ENCODE results near the gene ZC3H12A. TPM values are rescaled to one million over a fixed set of nuclear protein-coding genes. Genes with fewer than 3 reads are reported as not detected.

The ZC3H12A gene
- total and polyA plus RNA-seq, 2 experiments from 2014 or later, result 30.8 to 46.2 TPM

DNA sequence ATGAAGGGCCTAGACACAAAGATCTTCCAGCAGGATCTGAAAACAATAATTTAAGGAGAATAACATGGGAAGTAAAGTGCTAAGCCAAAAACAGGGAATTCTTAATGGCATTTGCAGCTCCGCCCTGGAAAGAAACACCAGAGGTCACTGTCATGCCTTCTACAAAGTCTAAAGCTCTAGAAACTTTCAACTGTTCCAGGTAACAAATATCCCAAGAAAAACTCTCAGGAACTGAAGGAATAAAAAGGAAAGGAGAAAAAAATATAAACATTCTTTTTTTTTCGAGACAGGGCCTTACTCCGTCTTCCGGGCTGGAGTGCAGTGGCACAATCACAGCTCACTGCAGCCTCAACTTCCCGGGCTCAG, 13.2 kb downstream of the ZC3H12A start:
- no peaks in the 10 kb centered on the region for H3K36me3 ChIP-seq (replicated peaks; ENCODE audit: insufficient read depth, low read depth)
- no peaks in the 10 kb centered on the region for H3K79me2 ChIP-seq
- no peak overlapping the region for H2AFZ ChIP-seq
- H3K27ac ChIP-seq, result no peak overlapping the region
- H3K9me2 ChIP-seq (replicated peaks; ENCODE audit: insufficient read depth), result no peaks in the 10 kb centered on the region
- TF ChIP-seq, protein P1, sequence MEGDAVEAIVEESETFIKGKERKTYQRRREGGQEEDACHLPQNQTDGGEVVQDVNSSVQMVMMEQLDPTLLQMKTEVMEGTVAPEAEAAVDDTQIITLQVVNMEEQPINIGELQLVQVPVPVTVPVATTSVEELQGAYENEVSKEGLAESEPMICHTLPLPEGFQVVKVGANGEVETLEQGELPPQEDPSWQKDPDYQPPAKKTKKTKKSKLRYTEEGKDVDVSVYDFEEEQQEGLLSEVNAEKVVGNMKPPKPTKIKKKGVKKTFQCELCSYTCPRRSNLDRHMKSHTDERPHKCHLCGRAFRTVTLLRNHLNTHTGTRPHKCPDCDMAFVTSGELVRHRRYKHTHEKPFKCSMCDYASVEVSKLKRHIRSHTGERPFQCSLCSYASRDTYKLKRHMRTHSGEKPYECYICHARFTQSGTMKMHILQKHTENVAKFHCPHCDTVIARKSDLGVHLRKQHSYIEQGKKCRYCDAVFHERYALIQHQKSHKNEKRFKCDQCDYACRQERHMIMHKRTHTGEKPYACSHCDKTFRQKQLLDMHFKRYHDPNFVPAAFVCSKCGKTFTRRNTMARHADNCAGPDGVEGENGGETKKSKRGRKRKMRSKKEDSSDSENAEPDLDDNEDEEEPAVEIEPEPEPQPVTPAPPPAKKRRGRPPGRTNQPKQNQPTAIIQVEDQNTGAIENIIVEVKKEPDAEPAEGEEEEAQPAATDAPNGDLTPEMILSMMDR (IDR thresholded peaks at IDR 0.05; ENCODE audit: poor library complexity), result no peak
- TF ChIP-seq EZH2 (IDR thresholded peaks at IDR 0.05; ENCODE audit: borderline replicate concordance) (no peak), EZH2phosphoT487 (IDR thresholded peaks at IDR 0.05; ENCODE audit: low read depth, severe bottlenecking, unreplicated experiment) (no peak)
- H3K9me3 ChIP-seq (ENCODE audit: low read depth), result no peaks in the 10 kb centered on the region
- 87% methylated on average over 5 of the region's 5 CpGs for WGBS (ENCODE audit: low lambda C conversion rate, missing lambda C conversion rate)
- H3K4me3 ChIP-seq, result no peak overlapping the region
- H3K27me3 ChIP-seq, result no peaks in the 10 kb centered on the region
- no peaks in the 10 kb centered on the region for H4K20me1 ChIP-seq (ENCODE audit: insufficient read depth, poor library complexity, severe bottlenecking)
- peaks cover 4% of the 10 kb centered on the region for H3K4me1 ChIP-seq (ENCODE audit: insufficient read depth)
- no peak for DNase-seq (ENCODE audit: low spot score)
- no peak overlapping the region for H3K4me2 ChIP-seq

GRCh38 chr1:37493336-37494098, 19.1 kb downstream of the ZC3H12A start:
- TF ChIP-seq EZH2phosphoT487 (IDR thresholded peaks at IDR 0.05; ENCODE audit: low read depth, severe bottlenecking, unreplicated experiment) (no peak), EZH2 (IDR thresholded peaks at IDR 0.05; ENCODE audit: borderline replicate concordance) (no peak)
- TF ChIP-seq, protein P1 (IDR thresholded peaks at IDR 0.05; ENCODE audit: poor library complexity), result no peak
- no peak overlapping the region for H2AFZ ChIP-seq
- H3K9me2 ChIP-seq (replicated peaks; ENCODE audit: insufficient read depth), result no peaks in the 10 kb centered on the region
- H3K4me1 ChIP-seq (ENCODE audit: insufficient read depth), result no peaks in the 10 kb centered on the region
- H3K27ac ChIP-seq, result no peak overlapping the region
- H4K20me1 ChIP-seq (ENCODE audit: insufficient read depth, poor library complexity, severe bottlenecking), result no peaks in the 10 kb centered on the region
- no peaks in the 10 kb centered on the region for H3K36me3 ChIP-seq (replicated peaks; ENCODE audit: insufficient read depth, low read depth)
- 94% methylated on average over 2 of the region's 2 CpGs for whole genome bisulfite sequencing (ENCODE audit: low lambda C conversion rate, missing lambda C conversion rate)
- H3K27me3 ChIP-seq, result no peaks in the 10 kb centered on the region
- DNase-seq (ENCODE audit: low spot score), result no peak
- peaks cover 2% of the 10 kb centered on the region for H3K79me2 ChIP-seq
- H3K4me2 ChIP-seq, result no peak overlapping the region
- H3K4me3 ChIP-seq, result no peak overlapping the region
- no peaks in the 10 kb centered on the region for H3K9me3 ChIP-seq (ENCODE audit: low read depth)

- Histone ChIP-seq H3K27ac (no peak overlapping the region), H3K79me2 (peaks cover 2% of the 10 kb centered on the region), H3K4me3 (no peak overlapping the region), H3K36me3 (replicated peaks; ENCODE audit: insufficient read depth, low read depth) (no peaks in the 10 kb centered on the region), H3K9me2 (replicated peaks; ENCODE audit: insufficient read depth) (no peaks in the 10 kb centered on the region), H2AFZ (no peak overlapping the region), H4K20me1 (ENCODE audit: insufficient read depth, poor library complexity, severe bottlenecking) (no peaks in the 10 kb centered on the region), H3K27me3 (no peaks in the 10 kb centered on the region), H3K4me2 (no peak overlapping the region), H3K9me3 (ENCODE audit: low read depth) (no peaks in the 10 kb centered on the region), H3K4me1 (ENCODE audit: insufficient read depth) (no peaks in the 10 kb centered on the region)
- TF ChIP-seq, protein P1 (IDR thresholded peaks at IDR 0.05; ENCODE audit: poor library complexity), result no peak
- TF ChIP-seq EZH2 (IDR thresholded peaks at IDR 0.05; ENCODE audit: borderline replicate concordance) (no peak), EZH2phosphoT487 (IDR thresholded peaks at IDR 0.05; ENCODE audit: low read depth, severe bottlenecking, unreplicated experiment) (no peak)
- DNase-seq (ENCODE audit: low spot score), result no peak
- WGBS (ENCODE audit: low lambda C conversion rate, missing lambda C conversion rate), result 70% methylated on average over 1 of the region's 1 CpG
Measured at GRCh38 chr1:37495875-37496274, 21.5 kb downstream of the ZC3H12A start.
